GM10248 (cell line): ENCODE results near the gene BSN.

Source experiments
- CTCF ChIA-PET: fragments of 300-600 bp; sonication (Branson Sonifier 250); formaldehyde crosslinking; extraction: SDS; loops from one replicate; lab custom pipeline; 2021; ENCODE audit warnings: antibody characterized with exemption; lab: Yijun Ruan, JAX
- POLR2A ChIA-PET: fragments of 350-650 bp; sonication (Branson Sonifier 250); formaldehyde crosslinking; extraction: SDS; loops from one replicate; lab custom pipeline; 2020; ENCODE audit warnings: antibody characterized with exemption; lab: Yijun Ruan, JAX
- DNase-seq: peaks from one replicate; pipeline ENCODE4 v3.0.0; 2012; ENCODE audit errors: extremely low spot score
- CTCF ChIP-seq: IDR thresholded peaks from 2 replicates; pipeline ENCODE4 v1.5.1; 2012; ENCODE audit warnings: mild to moderate bottlenecking, low read depth; ENCODE audit errors: extremely low read depth, missing control alignments, control extremely low read depth

The BSN gene

DNA sequence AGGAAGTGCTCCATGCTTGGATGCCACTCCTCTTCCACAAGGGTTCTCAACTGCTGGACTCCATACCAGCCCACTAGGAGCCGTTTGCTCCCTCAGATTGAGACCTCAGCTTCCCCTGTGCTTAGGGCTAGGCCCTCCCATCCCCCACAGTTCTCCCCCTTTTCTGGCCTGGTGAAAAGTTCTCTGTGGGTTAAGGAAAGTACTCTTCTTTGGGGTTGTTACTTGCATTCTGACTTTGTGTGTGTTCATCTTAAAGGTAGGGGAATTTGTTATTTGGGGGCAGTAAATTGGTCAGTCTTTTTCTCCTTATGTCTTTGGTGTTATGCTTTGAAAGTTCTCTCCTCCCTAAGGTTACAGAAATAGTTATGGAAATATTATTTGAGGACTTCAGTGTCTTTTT, 95.9 kb downstream of the BSN start:
- DNase-seq = no peak
- POLR2A ChIA-PET = no interaction called here
- CTCF ChIA-PET = interaction anchor here (1.5 kb wide), 1 partner anchor 13 kb away, joined by 3 read pairs; no protein-coding TSS in a partner anchor
- no peak for TF ChIP-seq CTCF

- ChIA-PET CTCF (interaction anchor here (1.5 kb wide), 1 partner anchor 13 kb away, joined by 3 read pairs; no protein-coding TSS in a partner anchor), POLR2A (no interaction called here)
- no peak for TF ChIP-seq CTCF
- DNase-seq = no peak
Observed at GRCh38 chr3:49650637-49651036, 96.4 kb downstream of the BSN start.

DNA sequence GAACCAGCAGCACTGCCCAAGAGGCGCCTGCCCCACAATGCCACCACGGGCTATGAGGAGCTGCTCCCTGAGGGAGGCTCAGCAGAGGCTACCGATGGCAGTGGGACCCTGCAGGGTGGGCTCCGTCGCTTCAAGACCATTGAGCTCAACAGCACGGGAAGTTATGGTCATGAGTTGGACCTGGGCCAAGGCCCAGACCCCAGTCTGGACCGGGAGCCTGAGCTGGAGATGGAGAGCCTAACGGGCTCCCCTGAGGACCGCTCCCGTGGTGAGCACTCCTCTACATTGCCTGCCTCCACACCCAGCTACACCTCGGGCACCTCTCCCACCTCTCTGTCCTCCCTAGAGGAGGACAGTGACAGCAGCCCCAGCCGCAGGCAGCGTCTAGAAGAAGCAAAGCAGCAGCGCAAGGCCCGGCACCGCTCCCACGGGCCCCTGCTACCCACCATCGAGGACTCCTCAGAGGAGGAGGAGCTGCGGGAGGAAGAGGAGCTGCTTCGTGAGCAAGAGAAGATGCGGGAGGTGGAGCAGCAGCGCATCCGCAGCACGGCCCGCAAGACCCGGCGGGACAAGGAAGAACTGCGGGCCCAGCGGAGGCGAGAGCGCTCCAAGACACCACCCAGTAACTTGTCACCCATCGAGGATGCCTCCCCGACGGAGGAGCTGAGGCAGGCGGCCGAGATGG, 98.1 kb downstream of the BSN start:
- CTCF ChIA-PET = interaction anchor here (0.8 to 1.8 kb wide), 4 partner anchors 14 to 20 kb away, joined by 3 to 9 read pairs (median 4); no protein-coding TSS in a partner anchor
- DNase-seq = no peak
- POLR2A ChIA-PET = no interaction called here
- no peak for TF ChIP-seq CTCF

- CTCF ChIA-PET = interaction anchor here (0.8 to 1.8 kb wide), 4 partner anchors 13 to 114 kb away, joined by 3 to 9 read pairs (median 6); no protein-coding TSS in a partner anchor
- DNase-seq = no peak
- TF ChIP-seq CTCF = no peak
- POLR2A ChIA-PET = no interaction called here
Observed at GRCh38 chr3:49652903-49653415, 98.7 kb downstream of the BSN start.

DNA sequence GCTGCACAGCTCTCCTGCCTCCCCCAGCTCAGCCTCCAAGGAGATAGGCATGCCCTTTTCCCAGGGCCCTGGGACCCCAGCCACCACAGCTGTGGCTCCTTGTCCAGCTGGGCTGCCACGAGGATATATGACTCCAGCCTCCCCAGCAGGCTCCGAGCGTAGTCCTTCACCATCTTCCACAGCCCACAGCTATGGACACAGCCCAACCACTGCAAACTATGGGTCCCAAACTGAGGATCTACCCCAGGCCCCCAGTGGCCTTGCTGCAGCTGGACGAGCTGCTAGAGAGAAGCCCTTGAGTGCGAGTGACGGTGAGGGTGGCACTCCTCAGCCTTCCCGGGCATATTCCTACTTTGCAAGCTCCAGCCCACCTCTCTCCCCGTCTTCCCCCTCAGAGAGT, 99.3 kb downstream of the BSN start:
- no peak for TF ChIP-seq CTCF
- CTCF ChIA-PET = interaction anchor here (1.5 to 1.8 kb wide), 2 partner anchors 19 to 114 kb away, joined by 8 to 9 read pairs; no protein-coding TSS in a partner anchor
- no peak for DNase-seq
- POLR2A ChIA-PET = no interaction called here

- TF ChIP-seq CTCF = no peak
- CTCF ChIA-PET = interaction anchor here (1.2 to 1.8 kb wide), 5 partner anchors 17 to 115 kb away, joined by 3 to 9 read pairs (median 4); no protein-coding TSS in a partner anchor
- POLR2A ChIA-PET = no interaction called here
- DNase-seq = no peak
Observed at GRCh38 chr3:49654176-49654825, 100.0 kb downstream of the BSN start.
